Measurements from ENCODE around the gene HSD11B1.
A peak's percentile ranks its signal among the peaks of the same experiment; 100 is the strongest.

HSD11B1 gene

DNA sequence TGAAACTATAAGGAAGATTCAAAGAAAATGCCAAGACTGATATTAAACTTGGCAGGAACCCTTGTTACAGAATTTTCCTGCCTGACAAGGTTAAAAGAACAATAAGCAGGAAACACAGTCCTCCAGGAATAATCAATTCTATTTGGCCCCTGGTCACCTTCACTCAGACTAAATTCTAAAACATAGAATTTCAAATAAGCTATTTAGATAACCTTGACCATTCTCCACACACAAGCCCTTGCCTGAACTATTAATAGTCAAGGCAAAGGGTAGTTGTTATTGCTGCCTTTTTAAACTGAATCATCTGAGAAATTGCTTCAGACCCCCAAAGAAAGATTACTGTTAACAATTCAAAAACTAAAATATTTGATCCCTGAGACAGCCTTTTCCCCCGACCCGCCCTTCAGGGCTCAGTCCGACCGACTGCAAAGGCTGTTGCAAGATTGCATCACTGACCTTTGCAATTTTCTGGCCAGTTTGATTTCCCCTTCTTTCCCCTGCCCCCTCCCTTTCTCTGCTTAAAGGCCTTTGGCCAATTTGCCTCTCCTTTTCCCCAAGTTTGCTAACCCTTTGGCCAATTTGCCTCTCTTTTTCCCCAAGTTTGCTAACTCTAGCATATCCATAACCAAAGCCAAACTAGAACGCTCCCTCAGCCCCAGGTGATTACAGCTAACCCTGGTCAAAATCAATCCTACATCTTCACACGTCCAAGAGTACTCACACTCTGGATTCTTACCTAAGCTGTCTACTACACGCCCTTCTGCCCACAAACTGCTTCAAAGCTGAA is 30.8 kb upstream of the HSD11B1 start:
- no peaks in the 10 kb centered on the region for H3K36me3 ChIP-seq (ENCODE audit: insufficient read depth, low read depth, low read length)
- no peak overlapping the region for H3K4me3 ChIP-seq (ENCODE audit: low read length)
- no peak overlapping the region for H3K27ac ChIP-seq (ENCODE audit: low read length)
- no peaks in the 10 kb centered on the region for H3K9me3 ChIP-seq (ENCODE audit: insufficient read depth, low read depth, low read length)
- peaks cover 87% of the 10 kb centered on the region for H3K27me3 ChIP-seq (ENCODE audit: insufficient read depth, low read length)
- H3K4me1 ChIP-seq (ENCODE audit: insufficient read depth, low read length): peaks cover 2% of the 10 kb centered on the region; the same call in 1 of the 2 replicates
- H3K9ac ChIP-seq (ENCODE audit: low read depth, low read length): no peak overlapping the region

GRCh38 chr1:209674957-209675564 is 29.6 kb upstream of the HSD11B1 start, which contains the start of gene G0S2:
Gene G0S2, plus strand, starts transcription at chr1:209675412. Its CDS starts 273 bp downstream, at chr1:209675685.
- Histone ChIP-seq H3K27me3 (ENCODE audit: insufficient read depth, low read length) (peaks cover 98% of the 10 kb centered on the region), H3K9me3 (ENCODE audit: insufficient read depth, low read depth, low read length) (no peaks in the 10 kb centered on the region), H3K27ac (ENCODE audit: low read length) (no peak within 1 kb of the TSS), H3K9ac (ENCODE audit: low read depth, low read length) (0 out of 2 replicates have a peak within 1 kb of the TSS, but pooled peaks have one; percentile 15), H3K36me3 (ENCODE audit: insufficient read depth, low read depth, low read length) (no peaks in the 10 kb centered on the region), H3K4me3 (ENCODE audit: low read length) (peak within 1 kb of the TSS; percentile 85), H3K4me1 (ENCODE audit: insufficient read depth, low read length) (peaks cover 2% of the 10 kb centered on the region)

DNA sequence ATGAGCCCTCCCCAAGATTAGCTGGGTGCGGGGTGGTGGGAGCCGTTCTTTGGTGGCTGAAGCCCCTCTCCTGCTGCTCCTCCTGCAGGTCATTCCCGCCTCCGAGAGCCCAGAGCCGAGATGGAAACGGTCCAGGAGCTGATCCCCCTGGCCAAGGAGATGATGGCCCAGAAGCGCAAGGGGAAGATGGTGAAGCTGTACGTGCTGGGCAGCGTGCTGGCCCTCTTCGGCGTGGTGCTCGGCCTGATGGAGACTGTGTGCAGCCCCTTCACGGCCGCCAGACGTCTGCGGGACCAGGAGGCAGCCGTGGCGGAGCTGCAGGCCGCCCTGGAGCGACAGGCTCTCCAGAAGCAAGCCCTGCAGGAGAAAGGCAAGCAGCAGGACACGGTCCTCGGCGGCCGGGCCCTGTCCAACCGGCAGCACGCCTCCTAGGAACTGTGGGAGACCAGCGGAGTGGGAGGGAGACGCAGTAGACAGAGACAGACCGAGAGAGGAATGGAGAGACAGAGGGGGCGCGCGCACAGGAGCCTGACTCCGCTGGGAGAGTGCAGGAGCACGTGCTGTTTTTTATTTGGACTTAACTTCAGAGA is 29.0 kb upstream of the HSD11B1 start:
- no peaks in the 10 kb centered on the region for H3K36me3 ChIP-seq (ENCODE audit: insufficient read depth, low read depth, low read length)
- peaks cover 95% of the 10 kb centered on the region for H3K27me3 ChIP-seq (ENCODE audit: insufficient read depth, low read length)
- H3K4me3 ChIP-seq (ENCODE audit: low read length): peak overlapping the region; percentile 85
- peaks cover 2% of the 10 kb centered on the region for H3K4me1 ChIP-seq (ENCODE audit: insufficient read depth, low read length)
- H3K9me3 ChIP-seq (ENCODE audit: insufficient read depth, low read depth, low read length): no peaks in the 10 kb centered on the region
- no peak overlapping the region for H3K27ac ChIP-seq (ENCODE audit: low read length)
- H3K9ac ChIP-seq (ENCODE audit: low read depth, low read length): 0 out of 2 replicates have a peak overlapping the region, but pooled peaks have one; percentile 15

- no peaks in the 10 kb centered on the region for H3K36me3 ChIP-seq (ENCODE audit: insufficient read depth, low read depth, low read length)
- no peak overlapping the region for H3K9ac ChIP-seq (ENCODE audit: low read depth, low read length)
- H3K27ac ChIP-seq (ENCODE audit: low read length): no peak overlapping the region
- no peaks in the 10 kb centered on the region for H3K9me3 ChIP-seq (ENCODE audit: insufficient read depth, low read depth, low read length)
- H3K4me1 ChIP-seq (ENCODE audit: insufficient read depth, low read length): peaks cover 2% of the 10 kb centered on the region
- H3K27me3 ChIP-seq (ENCODE audit: insufficient read depth, low read length): peaks cover 63% of the 10 kb centered on the region
- no peak overlapping the region for H3K4me3 ChIP-seq (ENCODE audit: low read length)
These were observed 25.6 kb upstream of the HSD11B1 start for GRCh38 chr1:209678981-209679539.

- H3K4me1 ChIP-seq (ENCODE audit: insufficient read depth, low read length): no peaks in the 10 kb centered on the region
- no peak overlapping the region for H3K27ac ChIP-seq (ENCODE audit: low read length)
- no peak overlapping the region for H3K4me3 ChIP-seq (ENCODE audit: low read length)
- H3K27me3 ChIP-seq (ENCODE audit: insufficient read depth, low read length): no peaks in the 10 kb centered on the region; the same call in 1 of the 2 replicates
- H3K9me3 ChIP-seq (ENCODE audit: insufficient read depth, low read depth, low read length): no peaks in the 10 kb centered on the region
- no peak overlapping the region for H3K9ac ChIP-seq (ENCODE audit: low read depth, low read length)
- no peaks in the 10 kb centered on the region for H3K36me3 ChIP-seq (ENCODE audit: insufficient read depth, low read depth, low read length)
These were observed 18.8 kb upstream of the HSD11B1 start for GRCh38 chr1:209685821-209686220.

DNA sequence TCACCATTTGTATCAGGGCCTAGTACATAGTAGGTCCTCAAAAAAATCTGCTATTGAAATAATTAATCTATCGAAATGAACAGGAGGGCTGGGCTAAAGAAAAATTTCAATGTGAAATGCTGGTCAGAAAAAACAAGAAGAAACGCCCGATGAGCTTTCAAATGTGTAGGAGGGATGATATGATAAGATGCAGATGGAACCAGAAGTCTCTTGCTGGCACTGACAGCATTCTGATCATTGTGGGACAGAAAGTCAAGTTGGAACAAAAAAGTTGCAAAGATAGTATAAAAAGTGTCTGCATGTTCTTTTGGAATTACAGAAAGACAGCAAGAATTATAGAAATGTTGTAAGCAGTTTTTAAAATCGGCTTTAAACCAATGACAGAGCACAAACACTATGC is 18.3 kb upstream of the HSD11B1 start:
- H3K9ac ChIP-seq (ENCODE audit: low read depth, low read length): no peak overlapping the region
- H3K9me3 ChIP-seq (ENCODE audit: insufficient read depth, low read depth, low read length): no peaks in the 10 kb centered on the region
- H3K27me3 ChIP-seq (ENCODE audit: insufficient read depth, low read length): no peaks in the 10 kb centered on the region; the same call in 1 of the 2 replicates
- H3K4me3 ChIP-seq (ENCODE audit: low read length): no peak overlapping the region
- H3K36me3 ChIP-seq (ENCODE audit: insufficient read depth, low read depth, low read length): no peaks in the 10 kb centered on the region
- H3K4me1 ChIP-seq (ENCODE audit: insufficient read depth, low read length): no peaks in the 10 kb centered on the region
- no peak overlapping the region for H3K27ac ChIP-seq (ENCODE audit: low read length)

DNA sequence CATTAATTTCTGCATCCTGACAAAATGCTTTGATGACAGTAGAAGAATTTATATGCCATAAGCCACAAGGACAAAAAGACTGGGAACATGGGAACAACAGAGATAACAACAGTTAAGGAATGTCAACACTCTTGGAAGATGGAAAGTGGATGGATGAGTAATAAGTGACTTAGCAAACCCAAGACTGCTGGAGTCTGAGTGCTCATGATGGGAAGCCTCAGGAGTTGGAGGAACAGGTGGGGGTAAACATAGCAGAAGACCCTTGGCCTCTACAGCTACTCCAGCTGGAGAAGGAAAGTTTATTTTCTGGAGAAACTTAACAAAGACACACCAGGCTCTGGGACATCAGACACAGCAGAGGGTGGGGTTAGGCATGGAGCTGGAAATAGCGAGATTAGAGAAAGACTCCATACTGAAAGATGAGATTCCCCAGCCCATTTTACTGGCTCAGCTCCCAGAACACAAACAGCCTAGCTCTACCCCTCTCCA is 15.9 kb upstream of the HSD11B1 start:
- Histone ChIP-seq H3K4me3 (ENCODE audit: low read length) (no peak overlapping the region), H3K27me3 (ENCODE audit: insufficient read depth, low read length) (peaks cover 5% of the 10 kb centered on the region), H3K36me3 (ENCODE audit: insufficient read depth, low read depth, low read length) (no peaks in the 10 kb centered on the region), H3K4me1 (ENCODE audit: insufficient read depth, low read length) (no peaks in the 10 kb centered on the region), H3K27ac (ENCODE audit: low read length) (no peak overlapping the region), H3K9ac (ENCODE audit: low read depth, low read length) (no peak overlapping the region), H3K9me3 (ENCODE audit: insufficient read depth, low read depth, low read length) (no peaks in the 10 kb centered on the region)

DNA sequence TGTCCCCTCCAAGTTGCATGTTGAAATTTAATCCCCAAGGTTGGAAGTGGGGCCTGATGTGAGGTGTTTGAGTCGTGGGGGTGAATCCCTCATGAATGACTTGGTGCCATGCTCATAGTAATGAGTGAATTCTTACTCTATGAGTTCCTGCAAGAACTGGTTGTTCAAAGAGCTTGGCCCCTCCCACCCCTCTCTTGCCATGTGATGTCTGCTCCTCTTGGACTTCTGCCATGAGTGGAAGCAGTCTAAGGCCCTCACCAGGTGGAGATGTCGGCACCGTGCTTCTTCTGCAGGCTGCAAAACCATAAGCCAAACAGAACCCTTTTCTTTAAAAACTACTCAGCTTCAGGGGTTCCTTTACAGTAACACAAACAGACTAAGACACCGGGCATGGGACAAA is 15.2 kb upstream of the HSD11B1 start:
- Histone ChIP-seq H3K36me3 (ENCODE audit: insufficient read depth, low read depth, low read length) (no peaks in the 10 kb centered on the region), H3K4me1 (ENCODE audit: insufficient read depth, low read length) (no peaks in the 10 kb centered on the region), H3K27me3 (ENCODE audit: insufficient read depth, low read length) (peaks cover 12% of the 10 kb centered on the region), H3K4me3 (ENCODE audit: low read length) (no peak overlapping the region), H3K9me3 (ENCODE audit: insufficient read depth, low read depth, low read length) (no peaks in the 10 kb centered on the region), H3K27ac (ENCODE audit: low read length) (no peak overlapping the region), H3K9ac (ENCODE audit: low read depth, low read length) (no peak overlapping the region)

GRCh38 chr1:209691237-209691636 is 13.4 kb upstream of the HSD11B1 start:
- H3K4me1 ChIP-seq (ENCODE audit: insufficient read depth, low read length): no peaks in the 10 kb centered on the region
- no peak overlapping the region for H3K27ac ChIP-seq (ENCODE audit: low read length)
- no peak overlapping the region for H3K4me3 ChIP-seq (ENCODE audit: low read length)
- H3K36me3 ChIP-seq (ENCODE audit: insufficient read depth, low read depth, low read length): no peaks in the 10 kb centered on the region
- peaks cover 22% of the 10 kb centered on the region for H3K27me3 ChIP-seq (ENCODE audit: insufficient read depth, low read length)
- no peaks in the 10 kb centered on the region for H3K9me3 ChIP-seq (ENCODE audit: insufficient read depth, low read depth, low read length)
- no peak overlapping the region for H3K9ac ChIP-seq (ENCODE audit: low read depth, low read length)

- Histone ChIP-seq H3K9ac (ENCODE audit: low read depth, low read length) (no peak overlapping the region), H3K36me3 (ENCODE audit: insufficient read depth, low read depth, low read length) (no peaks in the 10 kb centered on the region), H3K4me1 (ENCODE audit: insufficient read depth, low read length) (no peaks in the 10 kb centered on the region), H3K9me3 (ENCODE audit: insufficient read depth, low read depth, low read length) (no peaks in the 10 kb centered on the region), H3K27me3 (ENCODE audit: insufficient read depth, low read length) (peaks cover 22% of the 10 kb centered on the region), H3K27ac (ENCODE audit: low read length) (no peak overlapping the region), H3K4me3 (ENCODE audit: low read length) (no peak overlapping the region)
These were observed 12.3 kb upstream of the HSD11B1 start for GRCh38 chr1:209692296-209692695.

DNA sequence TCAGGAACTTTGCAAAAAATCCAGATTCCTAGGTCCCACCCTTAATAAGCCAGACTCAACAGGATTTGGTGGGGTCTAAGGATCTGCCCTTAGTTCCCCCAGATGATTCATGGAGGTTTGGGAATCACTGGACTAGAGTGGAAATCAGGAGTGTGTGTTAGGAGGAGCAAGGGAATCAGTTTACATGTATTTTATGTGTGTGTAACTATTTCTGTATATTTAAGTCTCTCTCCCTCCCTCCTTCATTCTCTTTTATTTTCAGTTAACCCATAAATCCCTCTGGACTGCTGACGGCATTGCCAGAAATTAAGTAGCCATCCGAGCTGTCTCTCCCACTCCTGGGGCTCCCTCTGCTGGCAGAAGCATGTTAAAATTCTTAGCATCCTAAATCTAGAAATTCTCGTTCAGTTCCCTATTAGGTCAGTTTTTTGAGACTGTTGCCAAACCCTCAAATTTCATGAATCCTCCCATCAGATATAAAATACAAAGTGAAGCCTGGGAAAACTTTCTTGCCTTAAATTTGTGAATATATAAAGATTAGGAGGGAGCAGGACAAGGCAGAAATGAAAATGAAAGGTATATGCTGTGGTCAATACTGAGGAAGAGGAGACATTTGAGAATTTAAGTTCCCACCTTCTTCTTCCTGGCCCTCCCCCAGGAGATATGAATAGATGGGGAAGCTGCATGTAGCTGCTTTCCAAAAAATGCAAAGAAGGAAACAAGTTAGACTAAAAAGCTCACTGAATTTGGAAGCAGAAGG is 11.7 kb upstream of the HSD11B1 start:
- Histone ChIP-seq H3K4me1 (ENCODE audit: insufficient read depth, low read length) (no peaks in the 10 kb centered on the region), H3K36me3 (ENCODE audit: insufficient read depth, low read depth, low read length) (no peaks in the 10 kb centered on the region), H3K9me3 (ENCODE audit: insufficient read depth, low read depth, low read length) (no peaks in the 10 kb centered on the region), H3K27ac (ENCODE audit: low read length) (no peak overlapping the region), H3K4me3 (ENCODE audit: low read length) (no peak overlapping the region), H3K9ac (ENCODE audit: low read depth, low read length) (no peak overlapping the region), H3K27me3 (ENCODE audit: insufficient read depth, low read length) (peaks cover 22% of the 10 kb centered on the region)
